Skeletal muscle tissue (tissue), 4 donors: ENCODE data around the gene DENND2A. TPM values are rescaled to one million over a fixed set of nuclear protein-coding genes. Genes with fewer than 3 reads are reported as not detected.
"Not testable (repeated sequence)": the region's sequence is repeated elsewhere in the genome, so short reads cannot be mapped to it uniquely, and the experiment has no call there.

ENCODE experiments used
- H3K27ac ChIP-seq: one replicate; pipeline ENCODE4 v1.7.0; 2013; ENCODE audit warnings: mild to moderate bottlenecking, low read depth, low read length, inconsistent platforms
- H3K27me3 ChIP-seq, 3 donors: one replicate each; pipeline ENCODE4 v1.7.0; 2013; ENCODE audit warnings: low read length in 3 of 3; ENCODE audit not compliant: control insufficient read depth in 3 of 3, insufficient read depth in 3 of 3
- H3K36me3 ChIP-seq, 3 donors: one replicate each; pipeline ENCODE4 v1.7.0; 2013; ENCODE audit warnings: low read length in 3 of 3; ENCODE audit not compliant: control insufficient read depth in 3 of 3, insufficient read depth in 3 of 3
- H3K4me1 ChIP-seq, 3 donors: one replicate each; pipeline ENCODE4 v1.7.0; 2013; ENCODE audit warnings: low read length in 3 of 3, mild to moderate bottlenecking in 3 of 3; ENCODE audit not compliant: control insufficient read depth in 3 of 3, insufficient read depth in 3 of 3
- H3K4me3 ChIP-seq, 3 donors: one replicate each; pipeline ENCODE4 v1.7.0; 2013; ENCODE audit warnings: low read length in 3 of 3
- H3K9ac ChIP-seq, 3 donors: one replicate each; pipeline ENCODE4 v1.7.0; 2013; ENCODE audit warnings: low read length in 3 of 3, mild to moderate bottlenecking in 3 of 3, moderate library complexity in 2 of 3, low read depth in 1 of 3
- H3K9me3 ChIP-seq, 3 donors: one replicate each; pipeline ENCODE4 v1.7.0; 2013; ENCODE audit warnings: low read length in 3 of 3; ENCODE audit not compliant: control insufficient read depth in 3 of 3
- total RNA-seq: library from RNA; depleted of rRNA; stranded (reverse); fragments of >200 nt; gene quantifications from one replicate; pipeline ENCODE4 v1.2.3, GENCODE V29; 2014
- donor health status: Osteomylitis.

DENND2A gene
- total RNA-seq, 1 donor from 2014 or later = 32.4 TPM

DNA sequence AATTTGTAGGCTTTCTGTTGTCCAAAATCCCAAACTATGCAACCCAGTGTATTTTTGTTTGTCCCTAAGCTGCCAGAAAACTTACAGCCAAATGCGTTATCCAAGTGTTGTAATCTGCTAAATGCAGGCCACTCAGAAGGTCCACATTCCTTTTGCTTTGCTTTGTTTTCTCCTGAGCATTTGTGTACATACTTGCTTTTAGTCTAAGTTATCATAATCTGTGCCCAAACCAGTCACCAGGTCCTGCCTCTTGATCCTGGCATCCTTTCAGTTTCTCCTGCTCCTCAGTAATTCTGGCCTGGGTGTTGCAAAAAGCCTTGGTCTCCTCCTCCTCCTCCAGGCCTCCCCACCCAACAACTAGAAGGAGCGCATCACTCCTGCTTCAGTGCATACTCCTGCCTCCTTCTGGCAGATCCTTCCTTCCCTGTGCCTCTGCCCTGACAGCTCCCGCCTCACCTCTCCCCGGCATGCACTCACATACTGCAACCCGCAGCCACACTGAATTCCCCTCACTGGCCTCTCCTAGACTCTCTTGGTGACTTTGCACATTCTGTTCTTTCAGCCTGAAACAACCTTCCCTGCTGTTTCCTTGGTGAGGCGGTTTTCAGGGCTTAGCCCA, 2.3 kb downstream of the DENND2A start:
- Histone ChIP-seq H3K9me3 (no peaks in the 10 kb centered on the region), H3K27ac (peak overlapping the region; percentile 40), H3K4me3 (no peak overlapping the region), H3K9ac (no peak overlapping the region), H3K36me3 (no peaks in the 10 kb centered on the region), H3K4me1 (peaks cover 21 to 40% (median 33%) of the 10 kb centered on the region in 3 donors), H3K27me3 (peaks cover 20 to 41% (median 39%) of the 10 kb centered on the region in 3 donors)

DNA sequence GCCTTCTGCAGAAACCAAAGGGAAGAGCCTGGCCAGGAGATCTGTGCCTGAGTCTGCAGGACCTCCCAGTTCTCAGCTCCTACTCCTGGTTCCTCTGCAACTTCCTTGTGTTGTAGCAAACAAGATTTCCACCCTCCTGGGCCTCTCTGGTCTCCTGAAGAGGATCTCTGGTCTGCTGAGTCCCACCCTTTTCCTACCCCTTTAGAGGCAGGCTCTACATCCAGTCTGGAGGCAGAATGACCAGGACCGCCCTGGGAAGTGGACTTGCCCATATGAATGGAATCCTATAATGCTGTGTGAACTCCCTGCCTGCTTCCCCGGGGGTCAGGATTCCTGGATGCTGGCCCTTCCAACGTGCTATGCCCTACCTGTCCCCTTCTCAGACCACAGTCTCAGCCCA, 3.2 kb downstream of the DENND2A start:
- Histone ChIP-seq H3K4me3 (no peak overlapping the region), H3K27me3 (peaks cover 18 to 37% (median 37%) of the 10 kb centered on the region in 3 donors), H3K36me3 (no peaks in the 10 kb centered on the region), H3K27ac (no peak overlapping the region), H3K9ac (peak overlapping the region in 1 of 3 donors; percentile 11), H3K4me1 (peaks cover 21 to 43% (median 33%) of the 10 kb centered on the region in 3 donors), H3K9me3 (no peaks in the 10 kb centered on the region)

DNA sequence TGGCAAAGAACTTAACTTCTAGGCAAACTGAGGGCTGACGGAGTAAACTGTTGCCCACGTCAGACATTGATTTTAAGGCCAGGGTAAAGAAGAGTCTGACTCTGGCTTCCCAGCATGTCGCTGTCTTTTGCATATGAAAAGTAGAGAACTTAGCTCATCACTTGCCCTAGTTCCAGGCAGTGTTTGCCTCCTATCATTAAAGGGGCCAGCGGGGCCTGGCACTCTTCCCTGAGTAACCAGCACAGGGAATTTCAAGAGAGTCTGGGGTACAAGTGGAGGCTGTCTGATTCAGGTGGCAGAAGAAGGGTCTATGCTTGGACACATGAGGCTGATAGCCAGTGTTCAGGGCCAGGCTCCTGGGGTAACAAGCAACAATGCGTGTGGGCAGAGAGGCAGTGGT, 4.8 kb downstream of the DENND2A start:
- H3K4me3 ChIP-seq = peak overlapping the region in 1 of 3 donors; percentile 35

DNA sequence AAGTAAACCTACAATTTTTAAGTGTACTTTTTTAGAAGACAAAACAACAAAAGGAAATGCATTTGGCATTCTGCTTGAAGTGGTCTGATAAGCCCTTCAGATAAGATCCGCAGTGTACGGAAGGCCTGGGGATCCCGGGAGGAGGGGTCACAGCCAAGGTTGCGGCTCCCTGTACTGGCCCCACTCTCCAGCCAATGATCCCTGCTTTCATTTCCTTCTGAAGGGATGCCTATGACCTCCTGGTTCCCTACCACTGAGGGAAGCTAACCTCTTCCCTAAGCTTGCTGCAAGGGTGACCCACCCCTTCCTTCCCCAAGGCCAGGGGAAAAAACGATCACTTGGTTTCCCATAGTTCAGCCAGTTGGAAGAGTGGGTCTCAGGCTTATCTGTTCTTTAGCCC, 5.3 kb downstream of the DENND2A start:
- no peaks in the 10 kb centered on the region for H3K36me3 ChIP-seq
- H3K4me1 ChIP-seq = peaks cover 36 to 52% (median 37%) of the 10 kb centered on the region in 3 donors
- H3K9me3 ChIP-seq = no peaks in the 10 kb centered on the region
- peak overlapping the region in 1 of 3 donors; percentile 35 for H3K4me3 ChIP-seq
- H3K27ac ChIP-seq = no peak overlapping the region
- no peak overlapping the region for H3K9ac ChIP-seq
- H3K27me3 ChIP-seq = peaks cover 9 to 28% (median 23%) of the 10 kb centered on the region in 3 donors

More for the DNA sequence above, 4.8 kb downstream of the DENND2A start:
- H3K9me3 ChIP-seq = no peaks in the 10 kb centered on the region
- H3K4me1 ChIP-seq = peaks cover 35 to 49% (median 38%) of the 10 kb centered on the region in 3 donors
- H3K27ac ChIP-seq = no peak overlapping the region
- H3K36me3 ChIP-seq = no peaks in the 10 kb centered on the region
- H3K27me3 ChIP-seq = peaks cover 11 to 29% (median 25%) of the 10 kb centered on the region in 3 donors
- H3K9ac ChIP-seq = peak overlapping the region in 1 of 3 donors; percentile 25

DNA sequence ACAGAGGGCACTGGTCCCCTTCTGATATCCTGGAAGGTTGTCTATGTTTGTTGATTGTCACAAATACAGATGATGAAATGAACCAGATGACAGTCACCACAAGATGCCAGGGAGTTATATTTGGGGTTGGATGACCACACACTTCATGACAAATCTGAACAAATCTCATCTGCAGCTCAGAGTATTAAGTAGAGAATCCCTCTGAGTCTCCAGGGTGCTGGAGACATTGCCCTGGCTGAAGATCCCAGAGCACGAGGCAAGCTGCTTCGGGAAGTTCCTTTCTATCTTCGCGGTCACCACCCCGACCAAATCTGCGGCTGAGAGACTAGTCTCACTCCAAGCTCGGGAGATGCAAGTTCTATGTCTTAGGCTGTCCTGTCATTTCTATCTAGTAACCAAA, 9.0 kb downstream of the DENND2A start:
- H3K27ac ChIP-seq = peak overlapping the region; percentile 47
- no peak overlapping the region for H3K4me3 ChIP-seq
- H3K9me3 ChIP-seq = no peaks in the 10 kb centered on the region
- no peak overlapping the region for H3K9ac ChIP-seq
- no peaks in the 10 kb centered on the region for H3K36me3 ChIP-seq
- peaks cover 0 to 4% (median 0%) of the 10 kb centered on the region in 3 donors for H3K27me3 ChIP-seq
- peaks cover 22 to 39% (median 28%) of the 10 kb centered on the region in 3 donors for H3K4me1 ChIP-seq

DNA sequence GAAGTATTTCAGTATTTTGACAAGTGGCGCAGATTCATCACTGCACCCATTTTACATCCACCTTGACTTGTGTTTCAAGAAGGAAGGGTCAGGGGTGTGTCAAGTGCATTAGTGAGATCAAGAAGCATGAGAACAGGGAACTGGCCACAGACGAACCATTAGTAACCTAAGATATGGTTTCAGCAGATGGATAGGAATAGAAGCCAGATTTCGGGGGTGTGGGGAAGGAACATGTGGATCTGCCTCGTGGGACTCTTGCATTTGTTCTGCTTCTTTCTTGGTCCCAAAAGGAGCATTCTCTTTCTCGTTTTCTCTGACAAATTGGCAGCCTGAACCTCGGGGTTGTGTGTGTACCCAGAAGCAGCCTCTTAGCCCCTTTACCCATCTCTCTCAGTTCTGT, 9.6 kb downstream of the DENND2A start:
- H3K4me3 ChIP-seq = no peak overlapping the region
- peaks cover 26 to 39% (median 30%) of the 10 kb centered on the region in 3 donors for H3K4me1 ChIP-seq
- no peaks in the 10 kb centered on the region for H3K36me3 ChIP-seq
- H3K9me3 ChIP-seq = no peaks in the 10 kb centered on the region
- no peak overlapping the region for H3K9ac ChIP-seq
- H3K27me3 ChIP-seq = peaks cover 0 to 9% (median 0%) of the 10 kb centered on the region in 3 donors
- H3K27ac ChIP-seq = peak overlapping the region; percentile 47

DNA sequence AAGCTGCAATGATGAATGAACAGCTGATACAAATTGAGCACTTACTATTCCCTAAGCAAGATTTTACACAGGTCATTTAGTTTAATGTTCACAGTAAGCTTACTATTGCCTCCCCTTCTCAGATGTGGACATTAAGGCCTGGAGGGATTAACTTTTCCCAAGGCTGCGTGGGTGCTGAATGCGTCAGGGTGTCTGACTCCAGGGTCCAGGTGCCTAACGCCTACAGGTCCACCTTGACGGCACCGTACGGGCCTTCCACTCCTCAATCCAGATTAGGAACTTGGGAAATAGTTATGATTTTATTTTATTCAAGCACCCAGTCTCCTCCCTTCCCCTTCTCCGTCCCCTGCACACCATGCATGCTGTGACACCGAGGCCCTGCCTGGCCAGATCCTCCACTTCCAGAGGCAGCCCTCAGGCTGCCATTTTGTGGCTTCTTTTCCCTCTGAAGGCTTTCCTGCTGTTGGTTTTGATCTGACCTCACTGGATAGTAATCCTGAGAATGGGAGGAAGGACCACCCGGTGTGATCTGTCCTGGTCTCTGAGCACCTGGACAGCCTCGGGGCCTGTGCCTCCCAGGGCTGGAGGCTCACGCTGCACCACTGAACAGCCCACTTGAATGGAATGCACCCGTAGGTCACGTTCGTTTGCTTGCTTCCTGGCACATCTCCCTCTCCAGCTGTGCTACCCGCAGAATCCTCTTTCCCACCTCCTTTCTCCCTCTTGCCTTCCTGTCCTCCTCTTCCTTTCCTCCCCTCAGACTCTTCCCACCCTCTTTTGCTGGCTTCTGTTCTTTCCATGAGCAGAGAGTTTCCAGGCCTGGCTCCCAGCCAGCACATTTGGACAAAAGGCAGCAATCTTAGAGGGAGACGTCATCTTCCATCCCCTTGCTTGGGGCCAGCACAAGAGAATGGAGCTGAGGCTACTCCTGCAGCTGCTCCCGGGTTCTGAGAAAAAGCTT, 14.4 kb downstream of the DENND2A start:
- Histone ChIP-seq H3K4me1 (peaks cover 10 to 19% (median 19%) of the 10 kb centered on the region in 3 donors), H3K9ac (no peak overlapping the region), H3K4me3 (peak overlapping the region in 2 of 3 donors; percentile 20 to 35), H3K27ac (peak overlapping the region; percentile 73), H3K36me3 (no peaks in the 10 kb centered on the region), H3K9me3 (no peaks in the 10 kb centered on the region), H3K27me3 (peaks cover 0 to 7% (median 0%) of the 10 kb centered on the region in 3 donors)

DNA sequence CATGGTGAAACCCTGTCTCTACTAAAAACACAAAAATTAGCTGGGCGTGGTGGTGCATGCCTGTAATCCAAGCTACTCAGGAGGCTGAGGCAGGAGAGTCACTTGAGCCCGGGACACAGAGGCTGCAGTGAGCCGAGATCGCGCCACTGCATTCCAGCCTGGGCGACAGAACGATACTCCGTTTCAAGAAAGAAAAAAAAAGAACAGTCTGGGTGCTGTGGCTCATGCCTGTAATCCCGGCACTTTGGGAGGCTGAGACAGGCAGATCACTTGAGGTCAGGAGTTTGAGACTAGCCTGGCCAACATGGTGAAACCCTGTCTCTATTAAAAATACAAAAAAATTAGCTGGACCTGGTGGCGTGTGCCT, 15.4 kb downstream of the DENND2A start:
- H3K36me3 ChIP-seq, H3K4me3 ChIP-seq, H3K27me3 ChIP-seq, H3K9ac ChIP-seq, H3K9me3 ChIP-seq: not testable (repeated sequence)
- Histone ChIP-seq H3K4me1 (peaks cover 9 to 15% (median 14%) of the 10 kb centered on the region in 3 donors), H3K27ac (peak overlapping the region; percentile 79)

DNA sequence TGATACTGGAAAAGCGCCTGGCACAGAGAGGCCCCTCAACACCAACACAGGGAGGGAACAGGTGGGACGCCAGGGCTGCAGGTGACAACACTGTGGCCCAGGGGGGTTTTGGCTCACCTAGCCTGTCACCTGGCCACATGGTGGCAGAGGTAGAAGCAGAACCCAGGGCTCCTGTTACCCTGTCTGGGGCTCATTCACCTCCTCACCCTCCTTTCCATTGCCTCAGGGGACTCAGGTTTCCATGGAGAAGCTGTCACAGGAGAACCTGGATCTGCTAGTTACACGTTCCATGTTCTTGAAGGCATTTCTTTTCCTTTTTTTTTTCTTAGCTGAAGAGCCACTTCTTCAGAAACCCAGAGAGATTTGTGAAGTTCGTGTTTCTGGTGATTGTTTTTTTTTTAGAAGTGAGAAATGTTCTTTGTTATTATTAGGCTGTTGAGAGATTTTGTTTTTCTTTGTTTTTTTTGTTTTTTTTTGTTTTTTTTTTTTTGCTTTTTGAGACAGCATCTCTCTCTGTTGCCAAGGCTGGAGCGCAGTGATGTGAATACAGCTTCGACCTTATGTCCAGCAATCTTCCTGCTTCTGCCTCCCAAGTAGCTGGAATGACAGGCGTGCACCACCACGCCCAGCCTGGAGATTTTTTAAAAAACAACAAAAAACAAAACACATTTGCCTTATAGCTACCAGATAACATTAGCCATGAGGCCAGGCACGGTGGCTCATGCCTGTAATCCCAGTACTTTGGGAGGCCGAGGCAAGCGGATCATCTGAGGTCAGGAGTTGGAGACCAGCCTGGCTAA, 16.0 kb downstream of the DENND2A start:
- Histone ChIP-seq H3K4me1 (peaks cover 9 to 15% (median 14%) of the 10 kb centered on the region in 3 donors), H3K27ac (peak overlapping the region; percentile 79), H3K36me3 (no peaks in the 10 kb centered on the region), H3K4me3 (no peak overlapping the region), H3K27me3 (peaks cover 0 to 7% (median 0%) of the 10 kb centered on the region in 3 donors), H3K9ac (no peak overlapping the region), H3K9me3 (no peaks in the 10 kb centered on the region)
